ENCODE measurements around the gene POLR2H.

DNA sequence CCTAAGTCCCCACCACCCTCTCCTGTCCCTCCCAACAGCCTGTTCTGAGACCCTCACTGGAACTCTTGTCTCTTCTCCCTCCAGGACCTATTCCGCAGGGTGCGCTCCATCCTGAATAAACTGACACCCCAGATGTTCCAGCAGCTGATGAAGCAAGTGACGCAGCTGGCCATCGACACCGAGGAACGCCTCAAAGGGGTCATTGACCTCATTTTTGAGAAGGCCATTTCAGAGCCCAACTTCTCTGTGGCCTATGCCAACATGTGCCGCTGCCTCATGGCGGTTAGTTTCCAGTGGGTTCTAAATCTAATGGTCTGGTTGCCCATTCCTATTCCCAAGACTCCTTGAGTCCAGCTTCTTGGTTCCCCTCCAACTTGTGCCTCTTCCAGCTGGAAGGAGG lies 37.8 kb upstream of the POLR2H start:
- TF ChIP-seq, protein P1, sequence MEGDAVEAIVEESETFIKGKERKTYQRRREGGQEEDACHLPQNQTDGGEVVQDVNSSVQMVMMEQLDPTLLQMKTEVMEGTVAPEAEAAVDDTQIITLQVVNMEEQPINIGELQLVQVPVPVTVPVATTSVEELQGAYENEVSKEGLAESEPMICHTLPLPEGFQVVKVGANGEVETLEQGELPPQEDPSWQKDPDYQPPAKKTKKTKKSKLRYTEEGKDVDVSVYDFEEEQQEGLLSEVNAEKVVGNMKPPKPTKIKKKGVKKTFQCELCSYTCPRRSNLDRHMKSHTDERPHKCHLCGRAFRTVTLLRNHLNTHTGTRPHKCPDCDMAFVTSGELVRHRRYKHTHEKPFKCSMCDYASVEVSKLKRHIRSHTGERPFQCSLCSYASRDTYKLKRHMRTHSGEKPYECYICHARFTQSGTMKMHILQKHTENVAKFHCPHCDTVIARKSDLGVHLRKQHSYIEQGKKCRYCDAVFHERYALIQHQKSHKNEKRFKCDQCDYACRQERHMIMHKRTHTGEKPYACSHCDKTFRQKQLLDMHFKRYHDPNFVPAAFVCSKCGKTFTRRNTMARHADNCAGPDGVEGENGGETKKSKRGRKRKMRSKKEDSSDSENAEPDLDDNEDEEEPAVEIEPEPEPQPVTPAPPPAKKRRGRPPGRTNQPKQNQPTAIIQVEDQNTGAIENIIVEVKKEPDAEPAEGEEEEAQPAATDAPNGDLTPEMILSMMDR (IDR thresholded peaks at IDR 0.05): no peak
- TF ChIP-seq EZH2 (IDR thresholded peaks at IDR 0.05; ENCODE audit: borderline replicate concordance, insufficient read depth, low read depth, low read length, poor library complexity, severe bottlenecking): no peak
